Thyroid gland (tissue), 4 donors: ENCODE data around the gene SHCBP1L.

Experiments used
- CTCF ChIP-seq, 6 experiments: fragments of 200-600 bp in 3 of 6; fragments of 450-650 bp in 3 of 6; sonication (generic) in 3 of 6; IDR thresholded peaks; one replicate each; pipeline ENCODE4 v1.5.1; 2016 to 2019; ENCODE audit warnings: antibody characterized with exemption in 6 of 6, mild to moderate bottlenecking in 2 of 6, inconsistent platforms in 1 of 6, moderate library complexity in 1 of 6
- POLR2A ChIP-seq, 2 donors: fragments of 450-650 bp; IDR thresholded peaks; one replicate each; pipeline ENCODE4 v1.6.1; 2017; ENCODE audit warnings: antibody characterized with exemption in 2 of 2, mild to moderate bottlenecking in 2 of 2, moderate library complexity in 1 of 2

GRCh38 chr1:182872881-182873280 lies 80.1 kb downstream of the SHCBP1L start:
- TF ChIP-seq CTCF (IDR thresholded peaks at IDR 0.05) (no peak), POLR2A (IDR thresholded peaks at IDR 0.05) (no peak)
